ENCODE results near the gene ZBTB40.

ZBTB40 gene

GRCh38 chr1:22507587-22507986, 55.9 kb downstream of the ZBTB40 start:
- no peak for DNase-seq

- no peak for DNase-seq
These were observed 56.7 kb downstream of the ZBTB40 start for GRCh38 chr1:22508329-22508728.

GRCh38 chr1:22508991-22509390, 57.3 kb downstream of the ZBTB40 start:
- no peak for DNase-seq

- DNase-seq: no peak
These were observed 58.2 kb downstream of the ZBTB40 start for GRCh38 chr1:22509815-22510214.

GRCh38 chr1:22512873-22513272, 61.2 kb downstream of the ZBTB40 start:
- DNase-seq: no peak

GRCh38 chr1:22516906-22517571, 65.4 kb downstream of the ZBTB40 start:
- DNase-seq: no peak

- no peak for DNase-seq
These were observed 66.3 kb downstream of the ZBTB40 start for GRCh38 chr1:22517956-22518355.

GRCh38 chr1:22518379-22518778, 66.7 kb downstream of the ZBTB40 start:
- DNase-seq: no peak

GRCh38 chr1:22520871-22521270, 69.2 kb downstream of the ZBTB40 start:
- DNase-seq: no peak

- DNase-seq: no peak
These were observed 70.0 kb downstream of the ZBTB40 start for GRCh38 chr1:22521692-22522091.

- DNase-seq: no peak
These were observed 70.6 kb downstream of the ZBTB40 start for GRCh38 chr1:22522221-22522743.

GRCh38 chr1:22524481-22524880, 72.8 kb downstream of the ZBTB40 start:
- no peak for DNase-seq

- no peak for DNase-seq
These were observed 73.6 kb downstream of the ZBTB40 start for GRCh38 chr1:22525211-22525610.

GRCh38 chr1:22525646-22526045, 74.0 kb downstream of the ZBTB40 start:
- no peak for DNase-seq

- DNase-seq: no peak
These were observed 74.4 kb downstream of the ZBTB40 start for GRCh38 chr1:22526098-22526497.

- DNase-seq: no peak
These were observed 75.0 kb downstream of the ZBTB40 start for GRCh38 chr1:22526677-22527076.

- no peak for DNase-seq
These were observed 75.5 kb downstream of the ZBTB40 start for GRCh38 chr1:22527122-22527521.

- DNase-seq: no peak
These were observed 76.1 kb downstream of the ZBTB40 start for GRCh38 chr1:22527555-22528296.

- DNase-seq: no peak
These were observed 76.8 kb downstream of the ZBTB40 start for GRCh38 chr1:22528451-22528850.

GRCh38 chr1:22529901-22530621, 78.4 kb downstream of the ZBTB40 start:
- no peak for DNase-seq

GRCh38 chr1:22530715-22531114, 79.1 kb downstream of the ZBTB40 start:
- no peak for DNase-seq

- DNase-seq: no peak
These were observed 79.6 kb downstream of the ZBTB40 start for GRCh38 chr1:22531251-22531650.

GRCh38 chr1:22533244-22533895, 81.7 kb downstream of the ZBTB40 start:
- no peak for DNase-seq
